ENCODE measurements around the gene GSTM4. TPM values are rescaled to one million over a fixed set of nuclear protein-coding genes. Genes with fewer than 3 reads are reported as not detected.

GSTM4 gene
- total and polyA plus RNA-seq, 2 of the 8 experiments (the other 6 are each of a cell fraction or from before 2014, with no cell fraction given): 11.3 to 31.4 TPM

DNA sequence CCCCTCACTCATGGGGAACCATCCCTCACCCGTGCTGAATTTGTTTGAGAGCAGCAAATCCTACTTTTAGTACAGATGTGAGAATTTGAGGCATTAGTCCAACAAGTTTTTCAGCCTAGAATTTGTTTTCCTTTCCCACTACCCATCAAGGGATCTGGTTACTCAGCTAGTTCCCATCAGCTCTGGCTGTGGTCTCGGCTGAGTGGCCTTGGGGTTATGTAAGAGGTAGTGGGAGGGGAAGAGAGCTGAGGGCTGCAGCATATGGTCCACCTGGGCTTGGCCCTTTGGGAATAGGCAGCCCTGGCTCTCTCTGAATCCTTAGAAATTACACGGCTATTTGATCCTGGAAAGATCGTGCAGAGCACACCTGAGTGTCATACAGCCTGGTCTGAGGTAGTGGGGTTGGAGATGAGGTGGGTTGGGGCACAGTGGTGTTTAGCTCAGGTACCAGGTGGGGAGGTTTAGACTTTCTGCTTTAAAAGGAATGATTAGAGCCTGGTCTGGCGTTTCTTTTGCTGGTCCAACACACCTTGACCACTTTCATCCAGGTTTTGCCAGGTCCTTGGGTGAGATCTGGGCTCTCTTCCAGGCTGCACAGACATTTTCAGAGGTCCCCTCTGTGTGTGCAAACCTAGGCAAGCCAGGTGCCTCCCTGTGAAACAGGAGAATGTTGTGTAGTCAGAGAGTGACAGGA is 4.2 kb downstream of the GSTM4 start:
- Histone ChIP-seq H2BK15ac (ENCODE audit: low read length) (no peak overlapping the region), H3K79me2 (ENCODE audit: control insufficient read depth in 1 of 2, insufficient read depth in 2 of 2, low read length in 2 of 2) (no peaks in the 10 kb centered on the region), H3K14ac (ENCODE audit: insufficient read length) (no peak overlapping the region), H3K36me3 (ENCODE audit: control insufficient read depth in 2 of 4, insufficient read depth in 4 of 4, low read length in 3 of 4) (no peaks in the 10 kb centered on the region), H2BK12ac (ENCODE audit: low read depth, low read length) (no peak overlapping the region), H3K9ac (replicated peaks in 1 of 4; ENCODE audit: extremely low read depth in 1 of 4, low read depth in 3 of 4, low read length in 3 of 4) (no peak overlapping the region), H2AFZ (ENCODE audit: low read length) (no peak overlapping the region), H2AK5ac (ENCODE audit: low read depth, low read length) (no peak overlapping the region), H3K23ac (ENCODE audit: insufficient read length) (no peak overlapping the region), H2BK5ac (ENCODE audit: low read depth, low read length) (no peak overlapping the region), H3K27me3 (replicated peaks in 1 of 4; ENCODE audit: control insufficient read depth in 3 of 4, extremely low read depth in 1 of 4, insufficient read depth in 3 of 4, low read length in 3 of 4) (peaks cover 0 to 1% (median 0%) of the 10 kb centered on the region in 4 experiments; a peak in 3 of 7 replicates), H3K4me3 (ENCODE audit: extremely low read depth in 1 of 4, insufficient read depth in 2 of 4, low read depth in 3 of 4, low read length in 4 of 4) (no peak overlapping the region), H4K20me1 (replicated peaks in 1 of 2; ENCODE audit: control insufficient read depth in 1 of 2, insufficient read depth in 2 of 2, low read length in 2 of 2) (no peaks in the 10 kb centered on the region), H2BK20ac (ENCODE audit: low read length) (no peak overlapping the region), H3K23me2 (ENCODE audit: low read depth, low read length) (peaks cover 9% of the 10 kb centered on the region), H3K9me3 (ENCODE audit: insufficient read depth in 2 of 2, low read depth in 1 of 2, low read length in 1 of 2) (no peaks in the 10 kb centered on the region), H4K91ac (replicated peaks; ENCODE audit: insufficient read length, low read length) (no peak overlapping the region), H3K4me1 (replicated peaks in 1 of 4; ENCODE audit: control insufficient read depth in 3 of 4, insufficient read depth in 4 of 4, low read length in 3 of 4) (0 out of 7 replicates have a peak, but pooled peaks cover 0 to 3% (median 0%) of the 10 kb centered on the region in 4 experiments), H3K18ac (ENCODE audit: extremely low read depth, low read length) (no peak overlapping the region), H3K4ac (replicated peaks; ENCODE audit: insufficient read length, low read depth, low read length) (no peak overlapping the region), H4K8ac (ENCODE audit: extremely low read depth, insufficient read depth, low read length) (no peak overlapping the region), H3K79me1 (ENCODE audit: low read depth, low read length) (no peaks in the 10 kb centered on the region), H2BK120ac (replicated peaks; ENCODE audit: low read depth, low read length) (no peak overlapping the region), H3K27ac (ENCODE audit: low read depth, low read length) (no peak overlapping the region), H3K56ac (replicated peaks; ENCODE audit: insufficient read length, low read depth, low read length) (no peak overlapping the region), H4K5ac (ENCODE audit: insufficient read length, low read depth, low read length) (no peak overlapping the region), H3K4me2 (ENCODE audit: insufficient read depth in 1 of 2, low read depth in 2 of 2, low read length in 2 of 2) (no peak overlapping the region)
- FAIRE-seq: no peak
- CTCF ChIA-PET (ENCODE audit: partially characterized antibody): interaction anchor here (1.1 to 3.8 kb wide), 5 partner anchors 11 to 114 kb away, joined by 3 to 24 read pairs (median 4); no protein-coding TSS in a partner anchor
- POLR2A ChIA-PET (ENCODE audit: partially characterized antibody): interaction anchor here (1.0 kb wide), 1 partner anchor 10 kb away, joined by 3 read pairs; no protein-coding TSS in a partner anchor
- WGBS, 2 experiments (ENCODE audit: extremely low coverage in 1 of 2, insufficient coverage in 1 of 2, insufficient read length in 1 of 2, insufficient replicate concordance in 2 of 2, low coverage in 1 of 2, low lambda C conversion rate in 2 of 2, missing lambda C conversion rate in 1 of 2): 86% methylated on average over 5 of the region's 5 CpGs; no CpG with 5 or more reads in 1 of the 2 experiments
- TF ChIP-seq RXRA (IDR thresholded peaks at IDR 0.05; ENCODE audit: insufficient read depth, low read depth, low read length) (no peak), EZH2 (IDR thresholded peaks at IDR 0.05; ENCODE audit: low read depth, low read length, severe bottlenecking) (no peak), MAFK (IDR thresholded peaks at IDR 0.05; ENCODE audit: low read depth, low read length) (no peak), SP4 (IDR thresholded peaks at IDR 0.05; ENCODE audit: low read length) (no peak), RFX5 (IDR thresholded peaks at IDR 0.05; ENCODE audit: borderline replicate concordance, low read depth, low read length) (no peak), EGR1 (IDR thresholded peaks at IDR 0.05; ENCODE audit: borderline replicate concordance, low read depth, low read length) (no peak), TAF1 (IDR thresholded peaks at IDR 0.05; ENCODE audit: low read depth, low read length) (no peak)
- TF ChIP-seq, protein P1, sequence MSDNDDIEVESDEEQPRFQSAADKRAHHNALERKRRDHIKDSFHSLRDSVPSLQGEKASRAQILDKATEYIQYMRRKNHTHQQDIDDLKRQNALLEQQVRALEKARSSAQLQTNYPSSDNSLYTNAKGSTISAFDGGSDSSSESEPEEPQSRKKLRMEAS (IDR thresholded peaks at IDR 0.05): no peak
- DNase-seq (ENCODE audit: low read depth in 1 of 2, low spot score in 2 of 2): no peak
